ENCODE measurements around the gene NELL1.

DNA sequence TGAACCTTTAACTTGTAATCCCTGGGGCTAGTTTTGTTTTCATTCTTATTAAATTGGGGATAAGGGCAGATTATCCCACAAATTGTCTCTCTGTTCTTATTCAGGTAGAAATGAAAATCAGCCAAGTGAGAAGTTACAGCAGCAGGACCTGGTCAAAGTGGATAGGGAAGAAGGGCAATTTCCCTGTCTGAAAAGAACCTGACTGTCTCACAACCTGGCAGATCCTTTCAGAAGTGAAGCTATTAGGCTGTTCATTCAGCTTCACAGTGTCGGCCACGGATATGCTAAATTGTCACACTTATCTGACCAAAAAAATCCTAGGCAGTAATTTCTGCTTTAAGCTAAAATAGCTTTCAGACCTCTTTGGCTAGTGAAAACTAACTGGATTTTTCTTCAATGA lies 810.9 kb downstream of the NELL1 start:
- TF ChIP-seq, protein P1, sequence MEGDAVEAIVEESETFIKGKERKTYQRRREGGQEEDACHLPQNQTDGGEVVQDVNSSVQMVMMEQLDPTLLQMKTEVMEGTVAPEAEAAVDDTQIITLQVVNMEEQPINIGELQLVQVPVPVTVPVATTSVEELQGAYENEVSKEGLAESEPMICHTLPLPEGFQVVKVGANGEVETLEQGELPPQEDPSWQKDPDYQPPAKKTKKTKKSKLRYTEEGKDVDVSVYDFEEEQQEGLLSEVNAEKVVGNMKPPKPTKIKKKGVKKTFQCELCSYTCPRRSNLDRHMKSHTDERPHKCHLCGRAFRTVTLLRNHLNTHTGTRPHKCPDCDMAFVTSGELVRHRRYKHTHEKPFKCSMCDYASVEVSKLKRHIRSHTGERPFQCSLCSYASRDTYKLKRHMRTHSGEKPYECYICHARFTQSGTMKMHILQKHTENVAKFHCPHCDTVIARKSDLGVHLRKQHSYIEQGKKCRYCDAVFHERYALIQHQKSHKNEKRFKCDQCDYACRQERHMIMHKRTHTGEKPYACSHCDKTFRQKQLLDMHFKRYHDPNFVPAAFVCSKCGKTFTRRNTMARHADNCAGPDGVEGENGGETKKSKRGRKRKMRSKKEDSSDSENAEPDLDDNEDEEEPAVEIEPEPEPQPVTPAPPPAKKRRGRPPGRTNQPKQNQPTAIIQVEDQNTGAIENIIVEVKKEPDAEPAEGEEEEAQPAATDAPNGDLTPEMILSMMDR (IDR thresholded peaks at IDR 0.05; ENCODE audit: low read depth, low read length, poor library complexity, severe bottlenecking): no peak
- TF ChIP-seq EZH2phosphoT487 (IDR thresholded peaks at IDR 0.05; ENCODE audit: borderline replicate concordance, low read length): no peak
